B cell (primary cell): ENCODE measurements around the gene FOLR3.

ENCODE experiments used
- EZH2 ChIP-seq: IDR thresholded peaks from 2 replicates; pipeline ENCODE4 v1.6.1; 2012; ENCODE audit warnings: borderline replicate concordance, low read depth, mild to moderate bottlenecking, moderate library complexity, low read length; ENCODE audit not compliant: insufficient read depth, poor library complexity, severe bottlenecking
- TF ChIP-seq, protein P1 (sequence below): fragments of 200-600 bp; IDR thresholded peaks from one replicate; pipeline ENCODE4 v1.8.0; 2022; ENCODE audit warnings: antibody characterized with exemption, mild to moderate bottlenecking

GRCh38 chr11:72140661-72141060, 5.1 kb downstream of the FOLR3 start:
- TF ChIP-seq, protein P1, sequence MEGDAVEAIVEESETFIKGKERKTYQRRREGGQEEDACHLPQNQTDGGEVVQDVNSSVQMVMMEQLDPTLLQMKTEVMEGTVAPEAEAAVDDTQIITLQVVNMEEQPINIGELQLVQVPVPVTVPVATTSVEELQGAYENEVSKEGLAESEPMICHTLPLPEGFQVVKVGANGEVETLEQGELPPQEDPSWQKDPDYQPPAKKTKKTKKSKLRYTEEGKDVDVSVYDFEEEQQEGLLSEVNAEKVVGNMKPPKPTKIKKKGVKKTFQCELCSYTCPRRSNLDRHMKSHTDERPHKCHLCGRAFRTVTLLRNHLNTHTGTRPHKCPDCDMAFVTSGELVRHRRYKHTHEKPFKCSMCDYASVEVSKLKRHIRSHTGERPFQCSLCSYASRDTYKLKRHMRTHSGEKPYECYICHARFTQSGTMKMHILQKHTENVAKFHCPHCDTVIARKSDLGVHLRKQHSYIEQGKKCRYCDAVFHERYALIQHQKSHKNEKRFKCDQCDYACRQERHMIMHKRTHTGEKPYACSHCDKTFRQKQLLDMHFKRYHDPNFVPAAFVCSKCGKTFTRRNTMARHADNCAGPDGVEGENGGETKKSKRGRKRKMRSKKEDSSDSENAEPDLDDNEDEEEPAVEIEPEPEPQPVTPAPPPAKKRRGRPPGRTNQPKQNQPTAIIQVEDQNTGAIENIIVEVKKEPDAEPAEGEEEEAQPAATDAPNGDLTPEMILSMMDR = no peak
- TF ChIP-seq EZH2 = no peak
